Kidney capillary endothelial cell (primary cell): ENCODE results near the gene SUGT1.

Experiments
- DNase-seq: peaks from one replicate; pipeline ENCODE4 v3.0.0-alpha.2; 2018; ENCODE audit warnings: low spot score

SUGT1 gene

DNA sequence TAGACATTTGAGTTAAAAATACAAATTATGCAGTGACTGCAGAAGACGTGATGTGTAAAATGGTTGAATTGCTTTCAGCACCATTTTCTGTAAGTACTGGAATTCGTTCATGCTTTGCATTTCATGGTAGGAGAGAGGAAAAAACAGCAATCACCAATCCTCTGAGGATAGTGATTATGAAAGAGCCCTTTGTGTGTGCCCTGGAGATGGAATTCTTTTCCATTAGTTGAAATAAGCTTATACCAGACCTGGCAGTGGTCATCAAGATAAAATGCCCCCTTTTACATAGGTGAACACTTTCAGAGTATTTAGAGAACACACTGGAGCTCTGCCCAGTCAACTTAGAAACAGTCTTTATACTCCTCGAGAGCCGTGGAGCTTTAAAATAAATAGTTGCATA, 85.3 kb downstream of the SUGT1 start:
- DNase-seq, result no peak

DNA sequence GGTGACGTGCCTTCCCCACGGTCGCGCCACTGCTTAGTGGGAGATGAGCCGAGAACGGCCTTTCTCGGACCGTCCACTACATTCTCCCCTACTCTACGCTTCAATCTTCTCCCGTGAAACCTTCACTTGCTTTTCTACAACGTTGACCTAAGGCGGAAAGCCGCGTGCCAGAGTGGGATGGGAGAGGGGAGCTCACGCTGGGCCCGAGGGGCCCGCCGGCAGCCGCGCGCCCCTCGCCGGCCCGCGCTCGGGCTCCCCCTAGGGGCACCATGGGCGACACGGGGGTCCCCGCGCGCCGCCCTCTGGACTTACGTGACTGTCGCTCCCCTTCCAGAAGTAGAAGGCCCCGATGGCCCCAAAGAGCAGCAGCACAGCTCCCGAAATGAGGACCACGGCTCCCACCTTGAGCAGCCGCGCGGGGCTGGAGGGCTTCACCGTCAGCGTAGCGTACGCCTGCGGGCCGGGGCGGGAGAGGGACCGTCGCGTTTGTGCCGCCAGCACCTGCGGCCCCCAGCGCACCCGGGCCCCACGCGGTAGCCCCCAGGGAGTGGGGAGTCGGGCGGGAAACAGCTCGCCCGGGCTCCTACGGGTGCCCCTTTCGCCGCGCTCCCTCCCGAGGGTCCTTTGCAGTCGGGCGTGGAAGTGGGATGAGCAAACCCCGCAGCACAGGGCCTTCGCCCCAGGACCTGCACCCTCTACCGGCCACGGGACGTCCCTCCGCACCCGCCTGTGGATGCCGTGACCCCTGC, 86.3 kb downstream of the SUGT1 start:
- DNase-seq, result no peak

- no peak for DNase-seq
These were observed 86.9 kb downstream of the SUGT1 start, which contains the start of gene CNMD for GRCh38 chr13:52739468-52740071. Gene CNMD, minus strand, starts transcription at chr13:52739820. Its CDS starts 119 bp downstream, at chr13:52739701.

GRCh38 chr13:52743569-52743968, 90.9 kb downstream of the SUGT1 start:
- DNase-seq, result no peak

DNA sequence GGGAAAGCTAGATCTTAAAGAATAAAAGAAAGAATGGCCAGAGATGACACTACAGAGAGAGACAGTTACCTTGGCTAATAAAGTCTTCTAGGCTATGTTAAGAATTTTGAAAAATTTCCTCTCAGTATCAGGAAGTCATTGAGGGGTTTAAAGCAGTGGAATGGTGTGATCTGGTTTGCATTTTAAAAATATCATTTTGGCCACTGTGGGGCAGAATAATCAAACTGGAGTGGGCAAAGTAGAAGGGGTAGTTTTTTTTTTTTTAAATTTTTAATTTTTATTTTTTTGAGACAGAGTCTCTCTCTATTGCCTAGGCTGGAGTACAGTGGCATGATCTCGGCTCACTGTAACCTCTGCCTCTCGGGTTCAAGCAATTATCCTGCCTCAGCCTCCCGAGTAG, 91.4 kb downstream of the SUGT1 start:
- no peak for DNase-seq

- DNase-seq, result no peak
These were observed 92.3 kb downstream of the SUGT1 start for GRCh38 chr13:52744842-52745375.

DNA sequence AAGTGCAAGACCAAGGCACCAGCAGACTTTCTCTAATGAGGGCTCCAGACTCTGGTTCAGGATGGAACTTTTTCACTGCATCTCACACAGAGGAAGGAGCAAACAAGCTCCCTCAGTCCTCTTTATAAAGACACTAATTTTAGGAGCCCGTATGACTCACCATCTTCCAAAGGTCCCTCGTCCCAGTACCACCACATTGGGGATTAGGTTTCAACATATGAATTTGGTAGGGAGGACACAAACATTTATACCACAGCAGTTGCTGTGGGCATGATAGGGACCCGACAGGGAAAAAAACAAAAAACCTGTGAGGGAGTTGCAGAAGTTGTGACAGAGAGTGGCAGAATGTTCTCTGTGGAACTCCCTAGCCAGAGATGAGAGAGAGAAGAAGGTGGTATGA, 93.5 kb downstream of the SUGT1 start:
- DNase-seq, result no peak

DNA sequence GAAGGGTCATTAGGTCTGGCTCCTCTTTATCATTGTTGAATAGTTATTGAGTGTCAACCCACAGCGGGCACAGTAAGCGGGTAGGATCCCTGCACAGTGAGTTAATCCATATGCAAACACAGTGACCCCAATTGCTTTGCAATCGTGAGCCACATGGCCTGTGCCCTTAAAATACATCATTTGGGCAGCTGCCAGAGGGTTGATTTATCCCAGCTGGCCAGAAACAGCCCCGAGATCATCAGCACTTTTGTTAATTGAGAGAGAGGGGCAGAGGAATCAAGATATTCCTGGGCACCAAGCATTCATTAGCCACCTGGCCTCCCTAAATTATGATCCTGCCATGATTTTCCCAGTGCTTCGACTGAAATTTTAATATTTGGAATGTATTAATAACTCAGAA, 96.8 kb downstream of the SUGT1 start:
- DNase-seq, result no peak
